Activated CD4-positive, alpha-beta memory T cell treated with anti-CD3 and anti-CD28 coated beads, Interleukin-2, amount 10 ng/mL, durations not matched to agents 7 days and 5 days (primary cell): ENCODE data around the gene NCS1. TPM values are rescaled to one million over a fixed set of nuclear protein-coding genes. Genes with fewer than 3 reads are reported as not detected.

Source experiments
- CTCF ChIA-PET: fragments of 350-600 bp; sonication (Branson Sonifier 250); formaldehyde crosslinking; loops from one replicate; lab custom pipeline; 2021; ENCODE audit warnings: antibody characterized with exemption, inconsistent platforms; lab: Charles Lee
- POLR2A ChIA-PET: fragments of 350-600 bp; sonication (Branson Sonifier 250); formaldehyde crosslinking; loops from one replicate; lab custom pipeline; 2021; ENCODE audit warnings: antibody characterized with exemption; lab: Charles Lee
- DNase-seq: peaks from one replicate; pipeline ENCODE4 v3.0.0-alpha.2; 2020
- H3K27ac Mint-ChIP-seq: one replicate; pipeline ENCODE4 v1.8.0; 2021; ENCODE audit warnings: mild to moderate bottlenecking, mixed read lengths
- H3K27me3 Mint-ChIP-seq: one replicate; pipeline ENCODE4 v1.8.0; 2021; ENCODE audit warnings: mixed read lengths
- H3K36me3 Mint-ChIP-seq: one replicate; pipeline ENCODE4 v1.8.0; 2021; ENCODE audit warnings: low read depth, mixed read lengths
- H3K4me1 Mint-ChIP-seq: one replicate; pipeline ENCODE4 v1.8.0; 2021; ENCODE audit warnings: mixed read lengths
- H3K4me3 Mint-ChIP-seq: one replicate; pipeline ENCODE4 v1.8.0; 2021; ENCODE audit warnings: mild to moderate bottlenecking, mixed read lengths
- H3K9me3 Mint-ChIP-seq: one replicate; pipeline ENCODE4 v1.8.0; 2021; ENCODE audit warnings: mixed read lengths
- total RNA-seq, 2 experiments: library from RNA; stranded (reverse); gene quantifications; one replicate each; pipeline ENCODE4 v1.2.3, GENCODE V29; 2021

NCS1 gene
- total RNA-seq, 2 experiments from 2014 or later = 2.8 to 3.1 TPM

GRCh38 chr9:130235558-130236435 lies 63.6 kb downstream of the NCS1 start:
- no peaks in the 10 kb centered on the region for H3K9me3 Mint-ChIP-seq
- H3K27ac Mint-ChIP-seq = no peak overlapping the region
- no peaks in the 10 kb centered on the region for H3K27me3 Mint-ChIP-seq
- peaks cover 30% of the 10 kb centered on the region for H3K4me1 Mint-ChIP-seq
- no peaks in the 10 kb centered on the region for H3K36me3 Mint-ChIP-seq
- CTCF ChIA-PET = interaction anchor here (0.6 to 1.9 kb wide), 16 partner anchors 11 to 878 kb away, joined by 3 to 17 read pairs (median 4); no protein-coding TSS in a partner anchor
- POLR2A ChIA-PET = no interaction called here
- no peak overlapping the region for H3K4me3 Mint-ChIP-seq
- peak; percentile 71 for DNase-seq

- ChIA-PET CTCF (interaction anchor here (0.7 to 1.9 kb wide), 15 partner anchors 10 to 136 kb away, joined by 3 to 17 read pairs (median 4); no protein-coding TSS in a partner anchor), POLR2A (no interaction called here)
Observed at GRCh38 chr9:130236436-130236985, 64.3 kb downstream of the NCS1 start.

GRCh38 chr9:130237076-130237475 lies 64.9 kb downstream of the NCS1 start:
- ChIA-PET CTCF (interaction anchor here (1.1 to 10.9 kb wide), 10 partner anchors 15 to 511 kb away, joined by 3 to 75 read pairs (median 6); no protein-coding TSS in a partner anchor), POLR2A (no interaction called here)
- Mint-ChIP-seq H3K27ac (no peak overlapping the region), H3K9me3 (no peaks in the 10 kb centered on the region), H3K4me3 (no peak overlapping the region), H3K4me1 (peaks cover 36% of the 10 kb centered on the region), H3K27me3 (no peaks in the 10 kb centered on the region), H3K36me3 (no peaks in the 10 kb centered on the region)
- no peak for DNase-seq

More at GRCh38 chr9:130236436-130236985, 64.3 kb downstream of the NCS1 start:
- no peak overlapping the region for H3K27ac Mint-ChIP-seq
- H3K4me3 Mint-ChIP-seq = no peak overlapping the region
- no peaks in the 10 kb centered on the region for H3K36me3 Mint-ChIP-seq
- H3K27me3 Mint-ChIP-seq = no peaks in the 10 kb centered on the region
- peaks cover 36% of the 10 kb centered on the region for H3K4me1 Mint-ChIP-seq
- no peak for DNase-seq
- no peaks in the 10 kb centered on the region for H3K9me3 Mint-ChIP-seq

GRCh38 chr9:130237763-130238524 lies 65.7 kb downstream of the NCS1 start:
- CTCF ChIA-PET = interaction anchor here (0.6 to 10.9 kb wide), 4 partner anchors 21 to 512 kb away, joined by 3 to 75 read pairs (median 5); no protein-coding TSS in a partner anchor
- POLR2A ChIA-PET = no interaction called here
- no peaks in the 10 kb centered on the region for H3K9me3 Mint-ChIP-seq
- H3K27me3 Mint-ChIP-seq = no peaks in the 10 kb centered on the region
- DNase-seq = no peak
- no peak overlapping the region for H3K27ac Mint-ChIP-seq
- no peak overlapping the region for H3K4me3 Mint-ChIP-seq
- H3K36me3 Mint-ChIP-seq = no peaks in the 10 kb centered on the region
- H3K4me1 Mint-ChIP-seq = peaks cover 41% of the 10 kb centered on the region

- CTCF ChIA-PET = interaction anchor here (1.0 to 10.9 kb wide), 4 partner anchors 19 to 130 kb away, joined by 3 to 75 read pairs (median 5); no protein-coding TSS in a partner anchor
Observed at GRCh38 chr9:130239363-130239695, 67.1 kb downstream of the NCS1 start.

GRCh38 chr9:130239741-130240241 lies 67.6 kb downstream of the NCS1 start:
- H3K27ac Mint-ChIP-seq = peak overlapping the region; percentile 63
- no peaks in the 10 kb centered on the region for H3K9me3 Mint-ChIP-seq
- ChIA-PET POLR2A (interaction anchor here (0.9 to 2.0 kb wide), 6 partner anchors 16 to 295 kb away, joined by 3 to 10 read pairs (median 4); no protein-coding TSS in a partner anchor), CTCF (interaction anchor here (1.0 to 10.9 kb wide), 6 partner anchors 13 to 502 kb away, joined by 3 to 75 read pairs (median 3); no protein-coding TSS in a partner anchor)
- peaks cover 45% of the 10 kb centered on the region for H3K4me1 Mint-ChIP-seq
- peak; percentile 35 for DNase-seq
- H3K27me3 Mint-ChIP-seq = no peaks in the 10 kb centered on the region
- no peak overlapping the region for H3K4me3 Mint-ChIP-seq
- no peaks in the 10 kb centered on the region for H3K36me3 Mint-ChIP-seq

More at GRCh38 chr9:130239363-130239695, 67.1 kb downstream of the NCS1 start:
- Mint-ChIP-seq H3K27ac (peak overlapping the region; percentile 63), H3K36me3 (no peaks in the 10 kb centered on the region), H3K4me1 (peaks cover 45% of the 10 kb centered on the region), H3K9me3 (no peaks in the 10 kb centered on the region), H3K4me3 (no peak overlapping the region), H3K27me3 (no peaks in the 10 kb centered on the region)
- POLR2A ChIA-PET = interaction anchor here (0.9 to 2.0 kb wide), 3 partner anchors 111 to 294 kb away, joined by 3 to 10 read pairs (median 3); no protein-coding TSS in a partner anchor
- no peak for DNase-seq

GRCh38 chr9:130240410-130241197 lies 68.4 kb downstream of the NCS1 start:
- ChIA-PET POLR2A (interaction anchor here (0.9 to 2.0 kb wide), 6 partner anchors 15 to 296 kb away, joined by 3 to 10 read pairs (median 4); no protein-coding TSS in a partner anchor), CTCF (interaction anchor here (0.6 to 10.9 kb wide), 8 partner anchors 9 to 503 kb away, joined by 3 to 75 read pairs (median 3); no protein-coding TSS in a partner anchor)
- Mint-ChIP-seq H3K4me1 (peaks cover 45% of the 10 kb centered on the region), H3K36me3 (no peaks in the 10 kb centered on the region), H3K9me3 (no peaks in the 10 kb centered on the region), H3K27me3 (no peaks in the 10 kb centered on the region), H3K27ac (no peak overlapping the region), H3K4me3 (no peak overlapping the region)
- DNase-seq = peak; percentile 49

GRCh38 chr9:130241198-130241535 lies 69.0 kb downstream of the NCS1 start:
- POLR2A ChIA-PET = no interaction called here
- no peaks in the 10 kb centered on the region for H3K36me3 Mint-ChIP-seq
- H3K4me1 Mint-ChIP-seq = peaks cover 42% of the 10 kb centered on the region
- CTCF ChIA-PET = interaction anchor here (0.8 to 10.9 kb wide), 4 partner anchors 8 to 132 kb away, joined by 3 to 75 read pairs (median 6); no protein-coding TSS in a partner anchor
- no peaks in the 10 kb centered on the region for H3K27me3 Mint-ChIP-seq
- H3K27ac Mint-ChIP-seq = no peak overlapping the region
- no peak overlapping the region for H3K4me3 Mint-ChIP-seq
- no peak for DNase-seq
- H3K9me3 Mint-ChIP-seq = no peaks in the 10 kb centered on the region

GRCh38 chr9:130242270-130243014 lies 70.2 kb downstream of the NCS1 start:
- no peaks in the 10 kb centered on the region for H3K9me3 Mint-ChIP-seq
- ChIA-PET CTCF (interaction anchor here (0.7 to 10.9 kb wide), 8 partner anchors 14 to 656 kb away, joined by 3 to 75 read pairs (median 4); no protein-coding TSS in a partner anchor), POLR2A (interaction anchor here (0.8 kb wide), 1 partner anchor 135 kb away, joined by 3 read pairs; no protein-coding TSS in a partner anchor)
- peak overlapping the region; percentile 52 for H3K4me3 Mint-ChIP-seq
- H3K27ac Mint-ChIP-seq = peak overlapping the region; percentile 66
- peaks cover 42% of the 10 kb centered on the region for H3K4me1 Mint-ChIP-seq
- no peaks in the 10 kb centered on the region for H3K27me3 Mint-ChIP-seq
- no peak for DNase-seq
- no peaks in the 10 kb centered on the region for H3K36me3 Mint-ChIP-seq

GRCh38 chr9:130243015-130243881 lies 71.0 kb downstream of the NCS1 start:
- H3K27ac Mint-ChIP-seq = peak overlapping the region; percentile 66
- no peaks in the 10 kb centered on the region for H3K36me3 Mint-ChIP-seq
- peak; percentile 84 for DNase-seq
- H3K27me3 Mint-ChIP-seq = no peaks in the 10 kb centered on the region
- ChIA-PET POLR2A (interaction anchor here (0.8 kb wide), 1 partner anchor 135 kb away, joined by 3 read pairs; no protein-coding TSS in a partner anchor), CTCF (interaction anchor here (1.0 to 10.9 kb wide), 6 partner anchors 13 to 143 kb away, joined by 3 to 75 read pairs (median 4); no protein-coding TSS in a partner anchor)
- H3K9me3 Mint-ChIP-seq = no peaks in the 10 kb centered on the region
- peaks cover 37% of the 10 kb centered on the region for H3K4me1 Mint-ChIP-seq
- peak overlapping the region; percentile 52 for H3K4me3 Mint-ChIP-seq
